Peyer's patch (tissue), 4 donors: Measurements from ENCODE around the gene USP22.

Experiments
- POLR2A ChIP-seq, 2 donors: fragments of 450-650 bp; IDR thresholded peaks; one replicate each; pipeline ENCODE4 v1.5.1; 2017; ENCODE audit warnings: antibody characterized with exemption in 2 of 2, mild to moderate bottlenecking in 2 of 2, moderate library complexity in 2 of 2
- TF ChIP-seq, protein P1 (sequence below), 6 experiments: fragments of 450-650 bp in 4 of 6; fragments of 200-600 bp in 2 of 6; sonication (generic) in 1 of 6; IDR thresholded peaks; one replicate each; pipeline ENCODE4 v1.5.1; 2017 to 2019; ENCODE audit warnings: antibody characterized with exemption in 6 of 6, mild to moderate bottlenecking in 3 of 6, moderate library complexity in 1 of 6

DNA sequence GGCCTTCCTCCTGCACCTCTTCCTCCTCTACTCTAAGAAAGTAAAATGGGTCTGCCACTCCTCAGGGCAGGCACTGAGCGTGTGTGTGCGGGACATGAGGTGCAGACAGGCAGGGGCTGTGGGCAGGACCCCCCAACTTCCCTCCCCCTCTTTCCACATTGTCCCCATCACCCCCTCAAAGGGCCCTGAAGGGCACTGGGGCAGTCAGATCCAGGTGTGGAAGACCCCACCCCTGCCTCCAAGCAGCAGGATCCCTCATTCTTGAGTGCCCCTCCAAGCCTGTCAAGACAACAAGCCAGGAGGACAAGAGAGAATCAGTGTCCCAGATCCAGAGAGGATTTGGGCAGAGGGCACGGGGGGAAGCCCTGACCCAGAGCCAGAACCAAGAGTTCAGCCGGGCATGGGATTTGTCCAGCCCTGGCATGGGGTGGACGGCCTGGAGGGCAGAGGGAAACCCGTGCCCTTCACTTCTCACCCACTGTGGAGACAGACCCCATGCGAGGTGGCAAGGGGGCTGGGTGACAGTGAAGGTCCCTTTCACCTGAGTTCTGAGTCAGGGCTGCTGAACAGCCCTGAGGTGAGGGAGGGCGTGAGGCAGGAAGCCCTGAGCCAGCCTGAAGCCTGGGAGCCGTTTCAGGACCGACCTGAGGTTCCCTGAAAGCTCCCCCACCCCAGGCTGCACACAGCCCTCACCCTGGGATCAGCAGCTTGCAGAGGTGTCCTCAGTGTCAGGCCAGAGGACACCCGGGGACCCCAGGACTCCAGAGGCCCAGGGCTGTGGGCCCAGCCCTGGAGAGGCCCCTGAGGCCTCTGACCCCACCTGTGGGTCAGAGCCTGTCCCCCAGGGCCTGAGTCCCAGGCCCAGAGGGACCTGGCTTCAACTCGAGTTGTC, 45.8 kb downstream of the USP22 start:
- TF ChIP-seq, protein P1, sequence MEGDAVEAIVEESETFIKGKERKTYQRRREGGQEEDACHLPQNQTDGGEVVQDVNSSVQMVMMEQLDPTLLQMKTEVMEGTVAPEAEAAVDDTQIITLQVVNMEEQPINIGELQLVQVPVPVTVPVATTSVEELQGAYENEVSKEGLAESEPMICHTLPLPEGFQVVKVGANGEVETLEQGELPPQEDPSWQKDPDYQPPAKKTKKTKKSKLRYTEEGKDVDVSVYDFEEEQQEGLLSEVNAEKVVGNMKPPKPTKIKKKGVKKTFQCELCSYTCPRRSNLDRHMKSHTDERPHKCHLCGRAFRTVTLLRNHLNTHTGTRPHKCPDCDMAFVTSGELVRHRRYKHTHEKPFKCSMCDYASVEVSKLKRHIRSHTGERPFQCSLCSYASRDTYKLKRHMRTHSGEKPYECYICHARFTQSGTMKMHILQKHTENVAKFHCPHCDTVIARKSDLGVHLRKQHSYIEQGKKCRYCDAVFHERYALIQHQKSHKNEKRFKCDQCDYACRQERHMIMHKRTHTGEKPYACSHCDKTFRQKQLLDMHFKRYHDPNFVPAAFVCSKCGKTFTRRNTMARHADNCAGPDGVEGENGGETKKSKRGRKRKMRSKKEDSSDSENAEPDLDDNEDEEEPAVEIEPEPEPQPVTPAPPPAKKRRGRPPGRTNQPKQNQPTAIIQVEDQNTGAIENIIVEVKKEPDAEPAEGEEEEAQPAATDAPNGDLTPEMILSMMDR (IDR thresholded peaks at IDR 0.05), result no peak
- no peak for TF ChIP-seq POLR2A (IDR thresholded peaks at IDR 0.05)
